Parietal lobe (tissue), 2 donors: ENCODE results near the gene SNHG17. TPM values are rescaled to one million over a fixed set of nuclear protein-coding genes. Genes with fewer than 3 reads are reported as not detected.

ENCODE experiments used
- small RNA-seq: library from RNA; depleted of rRNA; stranded (forward); fragments of <200 nt; gene quantifications from one replicate; pipeline ENCODE3, GENCODE V24; 2014; ENCODE audit warnings: low replicate concordance
- total RNA-seq: library from RNA; depleted of rRNA; stranded (reverse); fragments of >200 nt; gene quantifications from one replicate; pipeline ENCODE4 v1.2.3, GENCODE V29; 2014

The SNHG17 gene
- total RNA-seq = 14.4 TPM

GRCh38 chr20:38434770-38435554, at the start of gene SNHG17:
SNHG17 (minus strand) TSS chr20:38435328.

GRCh38 chr20:38472513-38473366, 37.6 kb upstream of the SNHG17 start, which contains the start of gene RALGAPB:
RALGAPB (plus strand) TSS chr20:38472843; CDS start chr20:38488433, 15,590 bp downstream.

Small RNA genes lying within 50 kb of the gene (small RNA-seq; reads per million reads assigned to genes)
- gene RF00056 (not detected), gene SNORA60 (17.4 reads per million, percentile 92 among the genes with 10 or more reads in this experiment), gene SNORA71A (1.4 reads per million, percentile 76 among the genes with 10 or more reads in this experiment), gene SNORA71B (44.0 reads per million, percentile 94 among the genes with 10 or more reads in this experiment), gene SNORA71C (0.28 reads per million), gene SNORA71D (98.9 reads per million, percentile 95 among the genes with 10 or more reads in this experiment), gene SNORA71E (not detected)

Other genes with a start within 250 kb of the SNHG17 start
- gene KIAA1755, start 174.6 kb downstream of the SNHG17 start, total RNA-seq = 2.8 TPM
- not detected for gene BPI, start 131.2 kb downstream of the SNHG17 start, total RNA-seq
- gene LBP, start 88.8 kb downstream of the SNHG17 start, total RNA-seq = not detected
- 85.1 TPM for gene RALGAPB, start 37.5 kb upstream of the SNHG17 start, total RNA-seq
- gene ADIG, start 145.9 kb upstream of the SNHG17 start, total RNA-seq = not detected
- not detected for gene ARHGAP40, start 166.5 kb upstream of the SNHG17 start, total RNA-seq